ENCODE results near the gene VPS13D. TPM values are rescaled to one million over a fixed set of nuclear protein-coding genes. Genes with fewer than 3 reads are reported as not detected.

Gene VPS13D
- total RNA-seq, 2 donors from 2014 or later = 54.3 to 56.0 TPM

DNA sequence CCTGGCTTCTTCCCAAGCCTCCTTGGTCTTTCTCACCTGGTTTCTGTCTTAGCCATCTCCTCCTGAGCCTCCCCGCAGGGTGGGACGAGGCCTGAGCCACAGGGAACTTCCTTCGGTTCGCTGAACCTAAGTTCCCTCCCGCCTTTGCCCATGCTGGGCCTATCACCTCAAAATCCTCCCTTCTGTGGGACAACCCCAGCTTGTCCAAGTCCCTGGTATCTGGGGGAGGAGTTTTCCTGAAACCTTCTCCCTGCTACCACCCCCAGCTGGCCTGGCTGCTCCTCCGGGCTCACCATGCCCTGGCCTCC lies 27.7 kb upstream of the VPS13D start:
- Histone ChIP-seq H3K36me3 (no peaks in the 10 kb centered on the region), H3K9me3 (no peaks in the 10 kb centered on the region), H3K4me1 (no peaks in the 10 kb centered on the region), H3K27ac (no peak overlapping the region), H3K4me3 (no peak overlapping the region), H3K9ac (ENCODE audit: low read depth in 2 of 2, low read length in 2 of 2) (no peak overlapping the region), H3K27me3 (no peaks in the 10 kb centered on the region)
- intact Hi-C loops (cut with DNase I) = no loop called here
- DNase-seq = no peak
- TF ChIP-seq, protein P1, sequence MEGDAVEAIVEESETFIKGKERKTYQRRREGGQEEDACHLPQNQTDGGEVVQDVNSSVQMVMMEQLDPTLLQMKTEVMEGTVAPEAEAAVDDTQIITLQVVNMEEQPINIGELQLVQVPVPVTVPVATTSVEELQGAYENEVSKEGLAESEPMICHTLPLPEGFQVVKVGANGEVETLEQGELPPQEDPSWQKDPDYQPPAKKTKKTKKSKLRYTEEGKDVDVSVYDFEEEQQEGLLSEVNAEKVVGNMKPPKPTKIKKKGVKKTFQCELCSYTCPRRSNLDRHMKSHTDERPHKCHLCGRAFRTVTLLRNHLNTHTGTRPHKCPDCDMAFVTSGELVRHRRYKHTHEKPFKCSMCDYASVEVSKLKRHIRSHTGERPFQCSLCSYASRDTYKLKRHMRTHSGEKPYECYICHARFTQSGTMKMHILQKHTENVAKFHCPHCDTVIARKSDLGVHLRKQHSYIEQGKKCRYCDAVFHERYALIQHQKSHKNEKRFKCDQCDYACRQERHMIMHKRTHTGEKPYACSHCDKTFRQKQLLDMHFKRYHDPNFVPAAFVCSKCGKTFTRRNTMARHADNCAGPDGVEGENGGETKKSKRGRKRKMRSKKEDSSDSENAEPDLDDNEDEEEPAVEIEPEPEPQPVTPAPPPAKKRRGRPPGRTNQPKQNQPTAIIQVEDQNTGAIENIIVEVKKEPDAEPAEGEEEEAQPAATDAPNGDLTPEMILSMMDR (IDR thresholded peaks at IDR 0.05) = no peak

DNA sequence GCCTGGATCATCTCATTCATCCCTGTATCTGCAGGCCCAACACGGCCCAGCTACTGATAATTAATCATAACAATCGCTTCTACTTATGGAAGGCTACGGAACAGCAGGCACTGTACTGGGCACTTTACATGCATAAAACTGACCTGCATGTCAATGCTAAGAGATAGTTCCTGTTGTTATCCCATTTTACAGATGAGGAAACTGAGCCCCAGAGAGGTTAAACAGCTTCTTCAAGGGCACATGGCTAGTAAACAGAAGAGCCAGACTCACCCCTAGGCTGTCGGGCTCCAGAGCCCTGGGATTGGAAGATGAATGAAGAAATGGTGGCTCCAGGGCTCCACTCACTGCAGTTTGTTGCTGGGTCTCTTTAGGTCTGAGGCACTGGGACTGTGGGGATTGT lies 27.3 kb upstream of the VPS13D start:
- Histone ChIP-seq H3K9ac (ENCODE audit: low read depth in 2 of 2, low read length in 2 of 2) (no peak overlapping the region), H3K27ac (no peak overlapping the region), H3K27me3 (no peaks in the 10 kb centered on the region), H3K9me3 (no peaks in the 10 kb centered on the region), H3K4me3 (no peak overlapping the region), H3K4me1 (no peaks in the 10 kb centered on the region), H3K36me3 (no peaks in the 10 kb centered on the region)
- TF ChIP-seq, protein P1 (IDR thresholded peaks at IDR 0.05) = no peak
- intact Hi-C loops (cut with DNase I) = no loop called here
- no peak for DNase-seq

DNA sequence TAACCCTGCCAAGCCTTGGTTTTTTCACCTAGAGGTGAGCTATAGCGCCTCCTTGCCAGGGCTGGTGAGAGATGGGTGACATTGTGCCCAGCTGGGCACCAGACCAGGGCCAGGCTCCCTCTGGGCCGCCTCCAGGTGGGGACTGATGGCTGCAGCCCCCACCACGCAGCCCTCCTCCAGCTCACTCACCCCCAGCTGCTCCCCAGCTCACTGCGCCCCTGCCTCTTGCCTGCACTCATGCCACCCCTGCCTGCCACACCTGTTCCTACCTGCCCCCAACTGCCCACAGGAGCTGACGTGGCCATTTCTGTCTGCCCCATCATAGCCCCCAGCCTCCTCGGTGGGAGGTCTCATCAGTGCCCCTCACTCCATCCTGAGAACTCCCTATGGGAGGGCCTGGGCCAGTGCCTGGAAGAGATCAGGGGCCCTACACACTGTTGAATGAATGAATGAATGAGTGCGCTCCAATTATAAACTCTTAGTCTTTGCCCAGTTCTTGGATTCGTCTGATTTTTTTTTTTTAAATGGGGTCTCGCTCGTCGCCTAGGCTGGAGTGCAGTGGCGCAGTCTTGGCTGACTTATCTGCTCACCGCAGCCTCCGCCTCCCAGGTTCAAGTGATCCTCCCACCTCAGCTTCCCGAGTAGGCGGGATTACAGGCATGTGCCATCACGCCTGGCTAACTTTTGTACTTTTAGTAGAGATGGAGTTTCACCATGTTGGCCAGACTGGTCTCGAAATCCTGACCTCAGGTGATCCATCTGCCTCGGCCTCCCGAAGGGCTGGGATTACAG lies 26.4 kb upstream of the VPS13D start:
- H3K9me3 ChIP-seq = no peaks in the 10 kb centered on the region
- intact Hi-C loops (cut with DNase I) = no loop called here
- H3K27me3 ChIP-seq = no peaks in the 10 kb centered on the region
- no peak for DNase-seq
- no peak overlapping the region for H3K9ac ChIP-seq (ENCODE audit: low read depth in 2 of 2, low read length in 2 of 2)
- H3K4me3 ChIP-seq = no peak overlapping the region
- TF ChIP-seq, protein P1 (IDR thresholded peaks at IDR 0.05) = no peak
- no peaks in the 10 kb centered on the region for H3K4me1 ChIP-seq
- H3K27ac ChIP-seq = no peak overlapping the region
- no peaks in the 10 kb centered on the region for H3K36me3 ChIP-seq

DNA sequence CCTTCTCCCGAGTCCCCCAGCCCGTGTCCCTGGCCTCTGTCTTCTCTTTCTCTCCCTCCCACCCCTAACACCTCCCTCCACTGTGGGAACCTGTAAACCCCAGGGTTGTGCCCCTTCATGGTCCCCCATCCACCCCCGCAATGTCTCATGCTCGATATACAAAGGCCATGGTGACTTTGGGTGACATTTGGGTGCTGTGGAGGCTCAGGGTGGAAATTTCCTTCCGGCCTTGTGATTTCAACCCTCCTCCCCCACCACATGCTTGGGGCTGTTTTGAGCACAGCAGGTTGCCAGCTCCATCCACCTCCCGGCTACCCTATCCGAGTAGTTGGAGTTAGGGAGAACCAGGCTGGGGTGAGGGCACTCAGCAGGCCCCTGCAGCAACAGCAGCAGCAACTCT lies 25.7 kb upstream of the VPS13D start:
- H3K4me1 ChIP-seq = no peaks in the 10 kb centered on the region
- intact Hi-C loops (cut with DNase I) = no loop called here
- TF ChIP-seq, protein P1 (IDR thresholded peaks at IDR 0.05) = no peak
- H3K4me3 ChIP-seq = no peak overlapping the region
- no peaks in the 10 kb centered on the region for H3K36me3 ChIP-seq
- H3K27me3 ChIP-seq = no peaks in the 10 kb centered on the region
- no peak overlapping the region for H3K27ac ChIP-seq
- DNase-seq = no peak
- no peaks in the 10 kb centered on the region for H3K9me3 ChIP-seq
- H3K9ac ChIP-seq (ENCODE audit: low read depth in 2 of 2, low read length in 2 of 2) = no peak overlapping the region

DNA sequence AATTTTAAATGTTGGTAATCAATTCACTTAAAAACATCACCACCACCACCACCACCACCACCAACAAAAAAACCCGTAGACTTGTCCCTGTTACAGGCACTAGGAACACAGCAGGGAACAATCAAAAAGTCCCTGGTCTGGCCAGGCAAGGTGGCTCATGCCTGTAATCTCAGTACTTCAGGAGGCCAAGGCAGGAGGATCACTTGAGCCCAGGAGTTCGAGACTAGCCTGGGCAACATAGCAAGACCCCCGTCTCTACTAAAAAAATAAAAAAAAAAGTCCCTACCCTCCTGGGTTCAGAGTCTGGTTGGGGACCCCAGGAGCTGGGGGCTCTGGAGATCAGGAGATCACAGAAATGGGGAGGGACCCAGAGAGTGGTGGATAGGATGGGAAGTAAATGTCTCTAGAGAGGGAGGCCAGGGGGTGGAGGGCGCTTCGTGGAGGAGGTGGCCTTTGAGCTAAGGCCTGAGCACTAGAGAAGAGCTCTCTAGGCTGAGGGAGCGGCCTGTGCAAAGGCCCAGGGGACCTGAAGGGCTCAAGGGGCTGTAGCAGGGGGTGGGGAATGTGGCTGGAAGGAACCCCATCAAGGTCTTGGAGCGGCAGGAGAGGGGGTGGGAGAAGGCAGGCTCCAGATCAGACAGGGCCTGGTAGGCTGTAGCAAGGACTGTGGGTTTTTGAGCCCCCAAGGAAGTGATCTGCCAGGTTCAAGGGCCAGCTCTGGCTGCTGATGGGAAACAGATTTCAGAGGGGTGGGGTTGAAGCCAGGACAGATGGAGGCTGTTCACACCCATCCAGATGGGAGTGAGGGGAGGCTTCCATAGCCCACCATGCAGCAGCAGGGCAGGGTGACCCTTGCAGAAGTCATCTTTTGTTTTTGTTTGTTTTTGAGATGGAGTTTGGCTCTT lies 24.8 kb upstream of the VPS13D start:
- no peak overlapping the region for H3K9ac ChIP-seq (ENCODE audit: low read depth in 2 of 2, low read length in 2 of 2)
- no peaks in the 10 kb centered on the region for H3K9me3 ChIP-seq
- H3K4me3 ChIP-seq = no peak overlapping the region
- H3K36me3 ChIP-seq = no peaks in the 10 kb centered on the region
- TF ChIP-seq, protein P1 (IDR thresholded peaks at IDR 0.05) = no peak
- no peaks in the 10 kb centered on the region for H3K27me3 ChIP-seq
- intact Hi-C loops (cut with DNase I) = no loop called here
- DNase-seq = no peak
- no peaks in the 10 kb centered on the region for H3K4me1 ChIP-seq
- H3K27ac ChIP-seq = no peak overlapping the region

Data from colonic mucosa (tissue), 4 donors.